ENCODE data around the gene UBA3.

Gene UBA3

DNA sequence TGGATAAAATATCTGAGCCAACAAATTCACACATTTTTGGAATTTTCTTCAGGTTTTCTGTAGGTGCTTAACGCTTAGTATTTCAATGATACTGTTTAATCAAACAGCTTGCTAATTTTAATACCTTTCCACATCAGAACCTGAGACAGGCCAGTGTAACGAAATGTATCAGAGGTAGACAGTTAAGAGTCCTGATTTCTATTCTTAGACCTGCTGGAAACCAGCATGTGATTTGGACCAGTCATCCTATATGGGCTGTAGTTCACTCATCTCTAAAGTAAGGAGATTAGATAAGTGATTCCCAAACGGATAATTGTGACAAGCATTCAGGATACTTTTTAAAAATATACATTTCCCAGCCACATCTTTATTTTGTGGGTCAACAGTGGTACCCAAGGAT, 23.0 kb upstream of the UBA3 start:
- no peak overlapping the region for H3K4me3 ChIP-seq (ENCODE audit: low read length, poor library complexity, severe bottlenecking)
- peaks cover 48% of the 10 kb centered on the region; the same call in 1 of the 2 replicates for H3K36me3 ChIP-seq (ENCODE audit: insufficient read depth, low read length)
- H3K4me1 ChIP-seq (ENCODE audit: insufficient read depth, low read length, poor library complexity, severe bottlenecking), result no peaks in the 10 kb centered on the region
- H3K4me2 ChIP-seq (ENCODE audit: low read depth, low read length, poor library complexity, severe bottlenecking), result no peak overlapping the region
- no peak overlapping the region for H2AFZ ChIP-seq (ENCODE audit: low read length)
- H3K9me2 ChIP-seq (replicated peaks; ENCODE audit: low read depth, low read length), result no peaks in the 10 kb centered on the region
- no peaks in the 10 kb centered on the region for H3K27me3 ChIP-seq (ENCODE audit: insufficient read depth, low read length, poor library complexity, severe bottlenecking)
- no peaks in the 10 kb centered on the region for H3F3A ChIP-seq (ENCODE audit: low read depth)
- H3K79me2 ChIP-seq (ENCODE audit: insufficient read depth, low read length), result peaks cover 28% of the 10 kb centered on the region
- H3K9me3 ChIP-seq (ENCODE audit: insufficient read depth, low read depth, low read length), result no peaks in the 10 kb centered on the region
- no peak for TF ChIP-seq EZH2phosphoT487 (IDR thresholded peaks at IDR 0.05; ENCODE audit: borderline replicate concordance)
- no peak overlapping the region for H3K9ac ChIP-seq (ENCODE audit: low read depth, low read length, poor library complexity, severe bottlenecking)
- H4K20me1 ChIP-seq (ENCODE audit: insufficient read depth, low read length, poor library complexity, severe bottlenecking), result no peaks in the 10 kb centered on the region

GRCh38 chr3:69102384-69102783, 22.2 kb upstream of the UBA3 start:
- Histone ChIP-seq H3K4me2 (ENCODE audit: low read depth, low read length, poor library complexity, severe bottlenecking) (no peak overlapping the region), H3F3A (ENCODE audit: low read depth) (no peaks in the 10 kb centered on the region), H4K20me1 (ENCODE audit: insufficient read depth, low read length, poor library complexity, severe bottlenecking) (no peaks in the 10 kb centered on the region), H2AFZ (ENCODE audit: low read length) (no peak overlapping the region), H3K4me3 (ENCODE audit: low read length, poor library complexity, severe bottlenecking) (no peak overlapping the region), H3K36me3 (ENCODE audit: insufficient read depth, low read length) (peaks cover 48% of the 10 kb centered on the region; the same call in 1 of the 2 replicates), H3K9me2 (replicated peaks; ENCODE audit: low read depth, low read length) (no peaks in the 10 kb centered on the region), H3K9ac (ENCODE audit: low read depth, low read length, poor library complexity, severe bottlenecking) (no peak overlapping the region), H3K27me3 (ENCODE audit: insufficient read depth, low read length, poor library complexity, severe bottlenecking) (no peaks in the 10 kb centered on the region), H3K9me3 (ENCODE audit: insufficient read depth, low read depth, low read length) (no peaks in the 10 kb centered on the region), H3K4me1 (ENCODE audit: insufficient read depth, low read length, poor library complexity, severe bottlenecking) (peaks cover 4% of the 10 kb centered on the region), H3K79me2 (ENCODE audit: insufficient read depth, low read length) (peaks cover 33% of the 10 kb centered on the region)
- TF ChIP-seq, protein P1, sequence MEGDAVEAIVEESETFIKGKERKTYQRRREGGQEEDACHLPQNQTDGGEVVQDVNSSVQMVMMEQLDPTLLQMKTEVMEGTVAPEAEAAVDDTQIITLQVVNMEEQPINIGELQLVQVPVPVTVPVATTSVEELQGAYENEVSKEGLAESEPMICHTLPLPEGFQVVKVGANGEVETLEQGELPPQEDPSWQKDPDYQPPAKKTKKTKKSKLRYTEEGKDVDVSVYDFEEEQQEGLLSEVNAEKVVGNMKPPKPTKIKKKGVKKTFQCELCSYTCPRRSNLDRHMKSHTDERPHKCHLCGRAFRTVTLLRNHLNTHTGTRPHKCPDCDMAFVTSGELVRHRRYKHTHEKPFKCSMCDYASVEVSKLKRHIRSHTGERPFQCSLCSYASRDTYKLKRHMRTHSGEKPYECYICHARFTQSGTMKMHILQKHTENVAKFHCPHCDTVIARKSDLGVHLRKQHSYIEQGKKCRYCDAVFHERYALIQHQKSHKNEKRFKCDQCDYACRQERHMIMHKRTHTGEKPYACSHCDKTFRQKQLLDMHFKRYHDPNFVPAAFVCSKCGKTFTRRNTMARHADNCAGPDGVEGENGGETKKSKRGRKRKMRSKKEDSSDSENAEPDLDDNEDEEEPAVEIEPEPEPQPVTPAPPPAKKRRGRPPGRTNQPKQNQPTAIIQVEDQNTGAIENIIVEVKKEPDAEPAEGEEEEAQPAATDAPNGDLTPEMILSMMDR (conservative IDR thresholded peaks at IDR 0.05; ENCODE audit: low read length), result no peak
- no peak for TF ChIP-seq EZH2phosphoT487 (IDR thresholded peaks at IDR 0.05; ENCODE audit: borderline replicate concordance)

DNA sequence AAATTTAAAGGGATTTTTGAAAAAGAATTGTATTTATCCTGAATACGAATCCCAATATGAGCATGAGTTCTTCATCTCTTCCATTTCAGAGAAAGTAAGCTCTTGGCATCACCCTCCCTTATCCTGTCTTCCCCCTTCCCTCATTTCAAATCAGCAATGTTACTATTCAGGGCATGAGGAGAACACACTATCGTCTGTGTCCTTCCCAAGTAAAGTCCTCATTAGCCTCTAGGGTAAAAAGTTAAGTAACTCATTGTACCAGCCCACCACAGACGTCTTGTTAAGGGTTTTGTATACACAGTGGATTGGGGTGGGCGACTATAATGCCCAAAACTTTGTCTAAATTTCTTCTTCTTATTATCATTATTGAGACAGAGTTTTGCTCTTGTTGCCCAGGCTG, 19.4 kb upstream of the UBA3 start:
- Histone ChIP-seq H3K79me2 (ENCODE audit: insufficient read depth, low read length) (peaks cover 58% of the 10 kb centered on the region), H4K20me1 (ENCODE audit: insufficient read depth, low read length, poor library complexity, severe bottlenecking) (peaks cover 3% of the 10 kb centered on the region), H3K27me3 (ENCODE audit: insufficient read depth, low read length, poor library complexity, severe bottlenecking) (no peaks in the 10 kb centered on the region), H2AFZ (ENCODE audit: low read length) (no peak overlapping the region), H3K4me1 (ENCODE audit: insufficient read depth, low read length, poor library complexity, severe bottlenecking) (peaks cover 9% of the 10 kb centered on the region), H3K9ac (ENCODE audit: low read depth, low read length, poor library complexity, severe bottlenecking) (no peak overlapping the region), H3K4me2 (ENCODE audit: low read depth, low read length, poor library complexity, severe bottlenecking) (no peak overlapping the region), H3K9me3 (ENCODE audit: insufficient read depth, low read depth, low read length) (no peaks in the 10 kb centered on the region), H3F3A (ENCODE audit: low read depth) (no peaks in the 10 kb centered on the region), H3K4me3 (ENCODE audit: low read length, poor library complexity, severe bottlenecking) (no peak overlapping the region), H3K36me3 (ENCODE audit: insufficient read depth, low read length) (peaks cover 31% of the 10 kb centered on the region; the same call in 1 of the 2 replicates), H3K9me2 (replicated peaks; ENCODE audit: low read depth, low read length) (no peaks in the 10 kb centered on the region)
- no peak for TF ChIP-seq EZH2phosphoT487 (IDR thresholded peaks at IDR 0.05; ENCODE audit: borderline replicate concordance)
- TF ChIP-seq, protein P1 (conservative IDR thresholded peaks at IDR 0.05; ENCODE audit: low read length), result no peak

DNA sequence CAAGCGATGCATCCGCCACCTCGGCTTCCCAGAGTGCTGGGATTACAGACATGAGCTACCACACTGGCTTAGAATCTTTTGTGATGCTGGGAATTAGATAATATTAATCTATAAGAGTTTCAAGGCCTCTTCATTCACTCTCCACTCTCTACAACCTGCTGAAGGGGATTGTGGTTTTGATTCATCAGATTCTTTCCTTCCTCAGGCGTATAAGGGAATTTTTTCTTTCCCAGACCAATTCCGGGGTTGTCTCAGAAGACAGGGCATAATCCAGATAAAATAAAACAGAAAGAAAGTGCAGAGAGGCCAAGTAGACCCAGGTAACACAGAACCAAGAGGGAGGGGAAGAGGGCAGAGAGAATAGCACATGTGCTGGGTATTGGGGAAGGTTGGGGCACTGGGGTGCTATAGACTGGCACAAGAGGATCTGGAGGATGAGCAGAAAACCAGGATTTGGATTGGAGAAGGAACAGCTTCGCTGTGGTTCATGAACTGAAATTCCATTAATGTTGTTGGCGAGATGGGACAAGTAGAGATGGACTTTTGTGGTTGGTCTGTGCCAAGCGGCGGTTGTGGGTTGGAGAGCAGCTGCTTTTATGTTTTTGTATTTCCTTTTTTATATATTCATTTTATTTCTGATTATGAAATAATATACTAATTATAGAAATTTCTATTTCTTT, 17.4 kb upstream of the UBA3 start:
- Histone ChIP-seq H2AFZ (ENCODE audit: low read length) (no peak overlapping the region), H3K4me2 (ENCODE audit: low read depth, low read length, poor library complexity, severe bottlenecking) (no peak overlapping the region), H4K20me1 (ENCODE audit: insufficient read depth, low read length, poor library complexity, severe bottlenecking) (peaks cover 8% of the 10 kb centered on the region), H3K9ac (ENCODE audit: low read depth, low read length, poor library complexity, severe bottlenecking) (no peak overlapping the region), H3K9me3 (ENCODE audit: insufficient read depth, low read depth, low read length) (no peaks in the 10 kb centered on the region), H3K27me3 (ENCODE audit: insufficient read depth, low read length, poor library complexity, severe bottlenecking) (no peaks in the 10 kb centered on the region), H3K4me3 (ENCODE audit: low read length, poor library complexity, severe bottlenecking) (no peak overlapping the region), H3F3A (ENCODE audit: low read depth) (peaks cover under 1% of the 10 kb centered on the region; the same call in 1 of the 2 replicates), H3K4me1 (ENCODE audit: insufficient read depth, low read length, poor library complexity, severe bottlenecking) (peaks cover 25% of the 10 kb centered on the region), H3K36me3 (ENCODE audit: insufficient read depth, low read length) (peaks cover 13% of the 10 kb centered on the region; the same call in 1 of the 2 replicates), H3K9me2 (replicated peaks; ENCODE audit: low read depth, low read length) (no peaks in the 10 kb centered on the region), H3K79me2 (ENCODE audit: insufficient read depth, low read length) (peaks cover 78% of the 10 kb centered on the region)
- TF ChIP-seq EZH2phosphoT487 (IDR thresholded peaks at IDR 0.05; ENCODE audit: borderline replicate concordance), result no peak
- TF ChIP-seq, protein P1 (conservative IDR thresholded peaks at IDR 0.05; ENCODE audit: low read length), result no peak
